NT2/D1 (cell line): ENCODE results near the gene LAMC3.

Experiments used
- SUZ12 ChIP-seq: IDR thresholded peaks from 2 replicates; pipeline ENCODE4 v1.6.1; 2011; ENCODE audit not compliant: insufficient read length, insufficient read depth; ENCODE audit errors: extremely low read depth
- YY1 ChIP-seq: IDR thresholded peaks from 2 replicates; pipeline ENCODE4 v1.6.1; 2011; ENCODE audit not compliant: insufficient read length, insufficient read depth

DNA sequence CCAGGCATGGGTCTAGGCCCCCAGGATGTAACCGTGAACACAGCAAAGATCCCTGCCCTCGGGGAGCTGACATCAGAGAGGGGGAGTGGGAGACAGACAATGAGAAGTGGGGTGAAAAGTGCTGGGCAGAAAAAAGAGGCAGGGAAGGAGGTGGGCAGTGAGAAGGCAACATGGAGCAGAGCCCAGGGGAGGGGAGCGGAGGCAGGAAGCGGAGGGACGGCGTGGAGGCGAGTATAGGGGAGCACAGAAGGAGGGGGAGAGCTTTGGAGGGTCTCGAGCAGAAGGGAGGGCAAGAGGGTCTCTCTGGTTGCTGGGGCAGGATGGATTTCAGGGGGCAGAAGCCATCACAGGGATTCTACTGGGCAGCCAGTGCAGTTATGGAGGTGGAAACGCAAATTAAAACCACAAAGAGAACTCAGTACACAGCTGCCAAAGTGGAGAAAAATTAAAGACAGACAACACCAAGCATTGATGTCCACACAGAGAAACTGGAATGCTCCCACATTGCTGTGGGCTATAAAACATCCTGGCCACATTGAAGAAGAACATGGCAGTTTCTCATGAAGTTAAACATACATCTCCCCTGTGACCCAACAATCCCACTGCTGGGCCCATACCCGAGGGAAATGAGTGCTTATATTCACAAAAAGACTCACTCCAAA is 21.1 kb upstream of the LAMC3 start:
- TF ChIP-seq SUZ12 (no peak), YY1 (no peak)
